Occipital lobe (tissue), 2 donors: Measurements from ENCODE around the gene SSBP4. TPM values are rescaled to one million over a fixed set of nuclear protein-coding genes. Genes with fewer than 3 reads are reported as not detected.

ENCODE experiments used
- small RNA-seq: library from RNA; depleted of rRNA; stranded (forward); fragments of <200 nt; gene quantifications from one replicate; pipeline ENCODE3, GENCODE V24; 2014
- total RNA-seq: library from RNA; depleted of rRNA; stranded (reverse); fragments of >200 nt; gene quantifications from one replicate; pipeline ENCODE4 v1.2.3, GENCODE V29; 2014

The SSBP4 gene
- total RNA-seq, 1 donor from 2014 or later, result 75.6 TPM

Small RNA genes lying within 50 kb of the gene (small RNA-seq; reads per million reads assigned to genes)
- not detected for gene MIR3189

Other genes starting within 250 kb of the SSBP4 start
- gene IFI30, start 245.6 kb upstream of the SSBP4 start, total RNA-seq, result 0.62 TPM
- 7.8 TPM for gene MPV17L2, start 226.2 kb upstream of the SSBP4 start, total RNA-seq
- 50.4 TPM for gene RAB3A, start 215.4 kb upstream of the SSBP4 start, total RNA-seq
- gene PDE4C, start 193.0 kb upstream of the SSBP4 start, total RNA-seq, result 0.47 TPM
- 0.47 TPM for gene IQCN, start 144.9 kb upstream of the SSBP4 start, total RNA-seq
- gene JUND, start 137.8 kb upstream of the SSBP4 start, total RNA-seq, result 70.7 TPM
- gene LSM4, start 96.3 kb upstream of the SSBP4 start, total RNA-seq, result 72.2 TPM
- 14.2 TPM for gene PGPEP1, start 78.8 kb upstream of the SSBP4 start, total RNA-seq
- gene GDF15, start 33.2 kb upstream of the SSBP4 start, total RNA-seq, result not detected
- gene LRRC25, start 21.8 kb upstream of the SSBP4 start, total RNA-seq, result 0.78 TPM
- gene ISYNA1, start 18.7 kb downstream of the SSBP4 start, total RNA-seq, result 95.1 TPM
- gene ELL, start 102.7 kb downstream of the SSBP4 start, total RNA-seq, result 6.6 TPM
- gene FKBP8, start 124.2 kb downstream of the SSBP4 start, total RNA-seq, result 118 TPM
- gene KXD1, start 138.5 kb downstream of the SSBP4 start, total RNA-seq, result 16.4 TPM
- 530 TPM for gene UBA52, start 152.5 kb downstream of the SSBP4 start, total RNA-seq
- 20.0 TPM for gene REX1BD, start 169.4 kb downstream of the SSBP4 start, total RNA-seq
- gene CRLF1, start 187.4 kb downstream of the SSBP4 start, total RNA-seq, result 0.94 TPM
- 34.5 TPM for gene TMEM59L, start 193.5 kb downstream of the SSBP4 start, total RNA-seq
- 7.0 TPM for gene KLHL26, start 217.6 kb downstream of the SSBP4 start, total RNA-seq